ENCODE data around the gene RFC1. TPM values are rescaled to one million over a fixed set of nuclear protein-coding genes. Genes with fewer than 3 reads are reported as not detected.
"Not testable (repeated sequence)": the region's sequence is repeated elsewhere in the genome, so short reads cannot be mapped to it uniquely, and the experiment has no call there.

Gene RFC1, protein sequence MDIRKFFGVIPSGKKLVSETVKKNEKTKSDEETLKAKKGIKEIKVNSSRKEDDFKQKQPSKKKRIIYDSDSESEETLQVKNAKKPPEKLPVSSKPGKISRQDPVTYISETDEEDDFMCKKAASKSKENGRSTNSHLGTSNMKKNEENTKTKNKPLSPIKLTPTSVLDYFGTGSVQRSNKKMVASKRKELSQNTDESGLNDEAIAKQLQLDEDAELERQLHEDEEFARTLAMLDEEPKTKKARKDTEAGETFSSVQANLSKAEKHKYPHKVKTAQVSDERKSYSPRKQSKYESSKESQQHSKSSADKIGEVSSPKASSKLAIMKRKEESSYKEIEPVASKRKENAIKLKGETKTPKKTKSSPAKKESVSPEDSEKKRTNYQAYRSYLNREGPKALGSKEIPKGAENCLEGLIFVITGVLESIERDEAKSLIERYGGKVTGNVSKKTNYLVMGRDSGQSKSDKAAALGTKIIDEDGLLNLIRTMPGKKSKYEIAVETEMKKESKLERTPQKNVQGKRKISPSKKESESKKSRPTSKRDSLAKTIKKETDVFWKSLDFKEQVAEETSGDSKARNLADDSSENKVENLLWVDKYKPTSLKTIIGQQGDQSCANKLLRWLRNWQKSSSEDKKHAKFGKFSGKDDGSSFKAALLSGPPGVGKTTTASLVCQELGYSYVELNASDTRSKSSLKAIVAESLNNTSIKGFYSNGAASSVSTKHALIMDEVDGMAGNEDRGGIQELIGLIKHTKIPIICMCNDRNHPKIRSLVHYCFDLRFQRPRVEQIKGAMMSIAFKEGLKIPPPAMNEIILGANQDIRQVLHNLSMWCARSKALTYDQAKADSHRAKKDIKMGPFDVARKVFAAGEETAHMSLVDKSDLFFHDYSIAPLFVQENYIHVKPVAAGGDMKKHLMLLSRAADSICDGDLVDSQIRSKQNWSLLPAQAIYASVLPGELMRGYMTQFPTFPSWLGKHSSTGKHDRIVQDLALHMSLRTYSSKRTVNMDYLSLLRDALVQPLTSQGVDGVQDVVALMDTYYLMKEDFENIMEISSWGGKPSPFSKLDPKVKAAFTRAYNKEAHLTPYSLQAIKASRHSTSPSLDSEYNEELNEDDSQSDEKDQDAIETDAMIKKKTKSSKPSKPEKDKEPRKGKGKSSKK
- total RNA-seq: 55.2 TPM

DNA sequence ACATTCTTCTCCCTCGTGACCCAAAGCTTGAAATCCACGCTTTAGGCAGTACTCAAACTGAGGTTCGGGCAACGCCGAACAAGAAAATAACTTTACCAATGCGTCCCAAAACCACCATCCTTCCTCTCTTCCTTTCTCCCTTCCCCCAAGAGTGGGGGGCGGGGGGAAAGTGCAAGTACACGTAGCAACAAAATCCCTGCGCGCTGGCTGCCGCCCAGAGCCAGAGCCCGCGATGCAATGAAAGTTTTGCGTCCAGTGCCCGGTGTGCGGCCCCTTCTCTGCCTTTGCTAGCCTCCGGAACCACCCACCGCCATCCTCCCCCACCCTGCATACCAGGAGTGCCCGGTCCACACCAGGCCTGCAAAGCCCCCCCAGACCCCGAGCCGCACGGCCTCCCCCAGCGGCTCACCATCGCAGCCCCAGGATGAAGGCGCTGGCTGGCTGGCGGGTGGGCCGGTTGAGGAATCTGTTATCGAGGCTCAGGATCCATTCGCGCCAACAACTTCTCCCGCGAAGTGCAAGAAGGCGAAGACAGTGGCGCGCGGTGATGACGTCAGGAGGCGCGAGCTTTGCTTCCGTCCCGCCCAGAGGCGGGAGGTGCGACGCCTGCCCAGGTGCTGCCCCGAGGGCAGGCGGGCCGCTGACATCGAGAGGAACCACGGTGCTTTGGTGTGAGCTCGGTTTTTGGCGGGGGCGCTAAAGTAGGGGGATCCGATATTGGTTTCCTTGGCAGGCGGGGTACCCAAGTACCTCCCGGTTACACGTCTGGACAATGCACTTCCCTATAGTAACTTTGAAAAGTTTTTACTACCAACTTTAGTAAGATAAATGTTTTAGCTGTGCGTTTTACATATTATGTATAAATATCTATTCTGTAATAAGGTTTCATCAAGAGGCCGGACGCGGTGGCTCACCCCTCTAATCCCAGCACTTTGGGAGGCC, at the start of gene RFC1:
Gene RFC1 (minus strand): TSS at position 533 of the 942 bp plus-strand sequence. CDS start 121 bp downstream, at position 412.
- DNase-seq: peak; percentile 73

DNA sequence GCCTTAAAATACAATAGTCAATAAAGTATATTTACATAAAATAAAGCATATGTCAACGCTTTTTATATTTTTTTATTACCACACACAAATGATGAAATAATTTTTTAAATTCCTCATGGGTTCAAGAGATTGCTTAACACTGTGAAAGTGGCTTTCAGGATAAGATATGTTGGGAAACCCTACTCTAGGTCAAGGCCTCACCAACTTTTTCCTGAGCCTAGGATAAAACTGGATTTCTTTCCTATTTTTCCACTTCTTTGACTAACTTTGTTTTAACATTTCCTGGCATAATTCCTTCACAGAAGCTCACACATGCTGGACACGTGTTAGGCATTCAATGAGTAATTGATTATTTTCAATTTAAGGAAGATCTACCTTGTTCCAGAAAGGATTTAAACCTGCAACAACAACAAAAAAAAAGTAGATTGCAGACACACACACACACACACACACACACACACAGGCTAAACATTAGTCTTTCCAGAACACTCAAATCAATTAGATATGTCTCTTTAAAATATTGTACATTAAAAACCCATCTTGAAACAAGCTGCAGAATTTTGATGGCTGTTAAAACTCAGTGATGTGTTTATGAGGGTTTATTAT, 49.6 kb upstream of the RFC1 start:
- no peak for DNase-seq

DNA sequence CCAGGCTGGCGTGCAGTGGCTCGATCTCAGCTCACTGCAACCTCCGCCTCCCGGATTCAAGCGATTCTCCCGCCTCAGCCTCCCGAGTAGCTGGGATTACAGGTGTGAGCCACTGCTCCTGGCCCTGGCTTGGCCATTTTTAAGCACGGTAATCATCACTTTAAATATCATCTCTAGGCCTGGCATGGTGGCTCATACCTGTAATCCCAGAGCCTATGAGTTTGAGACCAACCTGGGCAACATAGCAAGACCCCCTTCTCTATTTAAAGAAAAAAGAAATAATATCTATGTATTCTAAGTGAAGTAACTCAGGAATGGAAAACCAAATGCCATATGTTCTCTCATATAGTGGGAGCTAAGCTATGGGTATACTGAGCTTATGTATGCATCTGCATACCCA, 45.4 kb upstream of the RFC1 start:
- DNase-seq: not testable (repeated sequence)

DNA sequence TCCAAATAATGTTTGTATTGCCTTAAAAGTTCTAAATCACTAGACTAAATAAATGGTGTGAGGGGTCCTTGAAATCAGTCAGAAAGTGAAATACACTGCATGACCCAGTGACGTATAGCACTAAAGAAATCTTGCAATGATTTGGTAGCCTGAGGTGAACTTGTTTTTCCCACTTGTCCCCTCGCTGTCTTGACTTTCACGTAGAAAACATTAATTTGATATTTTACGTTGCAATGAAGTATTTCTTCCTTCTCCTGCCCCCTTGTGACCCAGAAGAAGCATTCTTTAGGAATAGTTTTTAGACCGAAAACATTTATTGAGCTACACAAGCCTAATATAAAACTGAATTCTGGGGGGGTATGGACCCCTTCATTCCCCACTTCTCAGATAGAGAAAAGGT, 44.3 kb upstream of the RFC1 start:
- DNase-seq: no peak

DNA sequence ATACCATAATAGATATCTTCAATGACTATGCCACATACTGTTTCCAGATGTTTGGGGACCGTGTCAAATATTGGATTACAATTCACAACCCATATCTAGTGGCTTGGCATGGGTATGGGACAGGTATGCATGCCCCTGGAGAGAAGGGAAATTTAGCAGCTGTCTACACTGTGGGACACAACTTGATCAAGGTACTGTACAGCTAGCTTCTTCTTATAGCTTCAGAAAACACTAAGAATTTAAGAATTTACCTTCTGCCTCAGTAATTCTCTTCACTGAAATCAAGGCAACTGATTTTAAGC, 41.4 kb upstream of the RFC1 start:
- no peak for DNase-seq

DNA sequence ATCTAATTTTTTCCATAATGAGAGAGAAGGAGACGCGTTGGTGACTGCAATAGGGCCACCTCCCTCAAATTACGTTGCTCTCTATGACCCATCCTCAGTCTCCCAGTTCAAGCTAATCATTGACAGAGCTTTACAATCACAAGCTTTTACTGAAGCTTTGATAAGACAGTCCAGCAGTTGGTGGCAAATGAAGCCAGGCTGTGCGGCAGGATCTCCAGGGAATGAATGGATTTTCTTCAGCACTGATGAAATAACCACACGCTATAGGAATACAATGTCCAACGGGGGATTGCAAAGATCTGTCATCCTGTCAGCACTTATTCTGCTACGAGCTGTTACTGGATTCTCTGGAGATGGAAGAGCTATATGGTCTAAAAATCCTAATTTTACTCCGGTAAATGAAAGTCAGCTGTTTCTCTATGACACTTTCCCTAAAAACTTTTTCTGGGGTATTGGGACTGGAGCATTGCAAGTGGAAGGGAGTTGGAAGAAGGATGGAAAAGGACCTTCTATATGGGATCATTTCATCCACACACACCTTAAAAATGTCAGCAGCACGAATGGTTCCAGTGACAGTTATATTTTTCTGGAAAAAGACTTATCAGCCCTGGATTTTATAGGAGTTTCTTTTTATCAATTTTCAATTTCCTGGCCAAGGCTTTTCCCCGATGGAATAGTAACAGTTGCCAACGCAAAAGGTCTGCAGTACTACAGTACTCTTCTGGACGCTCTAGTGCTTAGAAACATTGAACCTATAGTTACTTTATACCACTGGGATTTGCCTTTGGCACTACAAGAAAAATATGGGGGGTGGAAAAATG, 40.8 kb upstream of the RFC1 start, which contains the start of gene KLB:
Gene KLB (plus strand): TSS at position 168 of the 821 bp plus-strand sequence. CDS start 20 bp downstream, at position 188.
- peak; percentile 39 for DNase-seq

DNA sequence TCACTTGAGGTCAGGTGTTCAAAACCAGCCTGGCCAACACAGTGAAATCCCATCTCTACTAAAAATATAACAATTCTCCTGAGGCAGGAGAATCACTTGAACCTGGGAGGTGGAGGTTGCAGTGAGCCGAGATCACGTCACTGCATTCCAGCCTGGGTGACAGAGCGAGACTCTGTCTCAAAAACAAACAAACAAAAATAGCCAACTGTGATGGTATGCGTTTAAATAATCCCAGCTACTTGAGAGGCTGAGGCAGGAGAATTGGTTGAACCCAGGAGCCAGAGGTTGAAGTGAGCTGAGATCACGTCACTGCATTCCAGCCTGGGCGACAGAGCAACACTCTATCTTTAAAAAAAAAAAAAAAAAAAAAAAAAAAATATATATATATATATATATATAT, 35.5 kb upstream of the RFC1 start:
- DNase-seq: not testable (repeated sequence)

DNA sequence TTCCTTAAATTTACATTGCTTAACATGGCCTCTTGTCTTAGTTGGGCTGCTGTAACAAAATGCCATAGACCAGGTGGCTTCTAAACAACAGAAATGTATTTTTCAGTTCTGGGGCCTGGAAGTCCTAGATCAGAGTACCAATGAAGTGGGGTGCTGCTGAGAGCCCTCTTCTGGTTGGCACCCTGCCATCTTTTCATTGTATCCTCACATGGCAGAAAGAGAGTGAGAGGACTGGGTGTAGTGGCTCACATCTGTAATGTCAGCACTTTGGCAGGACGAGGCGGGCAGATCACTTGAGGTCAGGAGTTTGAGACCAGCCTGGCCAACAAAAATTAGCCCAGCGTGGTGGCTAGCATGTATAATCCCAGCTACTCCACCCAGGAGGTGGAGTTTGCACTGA, 28.5 kb upstream of the RFC1 start:
- no peak for DNase-seq

DNA sequence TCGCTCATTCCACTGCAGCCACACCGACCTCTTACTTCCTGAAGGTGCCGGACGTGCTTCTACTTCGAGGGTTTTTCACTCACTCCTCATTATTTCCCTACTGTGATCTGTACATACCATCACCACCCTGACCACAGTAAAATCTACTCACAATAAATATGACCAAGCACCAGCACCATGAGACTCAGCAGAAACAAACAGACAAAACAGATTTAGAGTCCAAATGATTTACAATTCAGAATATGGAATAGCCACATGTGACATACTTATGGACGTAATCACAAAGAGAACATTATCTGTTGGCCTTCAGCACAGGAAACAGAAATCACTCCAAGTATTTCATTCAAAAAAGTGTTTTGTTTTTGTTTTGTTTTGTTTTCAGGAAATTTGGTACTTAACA, 24.4 kb upstream of the RFC1 start:
- no peak for DNase-seq

DNA sequence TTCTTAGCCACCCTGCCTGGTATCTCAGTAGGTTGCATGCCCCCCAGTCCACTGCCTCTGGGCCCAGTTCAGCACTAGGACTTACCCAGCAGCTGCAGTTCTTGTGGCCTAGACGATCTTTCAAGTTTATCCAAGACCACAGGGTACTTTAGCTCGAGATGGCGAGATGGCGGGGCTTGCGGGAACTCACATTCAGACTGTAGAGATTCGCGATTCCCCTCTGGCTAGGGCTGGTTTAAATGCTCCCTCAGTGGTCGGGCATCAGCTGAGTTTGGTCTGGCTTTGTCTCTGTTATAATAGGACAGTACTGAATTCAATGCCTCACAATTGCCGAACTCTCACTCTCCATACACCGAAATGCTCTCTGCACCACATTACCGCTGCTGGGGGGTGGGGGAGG, 18.4 kb upstream of the RFC1 start:
- DNase-seq: no peak

DNA sequence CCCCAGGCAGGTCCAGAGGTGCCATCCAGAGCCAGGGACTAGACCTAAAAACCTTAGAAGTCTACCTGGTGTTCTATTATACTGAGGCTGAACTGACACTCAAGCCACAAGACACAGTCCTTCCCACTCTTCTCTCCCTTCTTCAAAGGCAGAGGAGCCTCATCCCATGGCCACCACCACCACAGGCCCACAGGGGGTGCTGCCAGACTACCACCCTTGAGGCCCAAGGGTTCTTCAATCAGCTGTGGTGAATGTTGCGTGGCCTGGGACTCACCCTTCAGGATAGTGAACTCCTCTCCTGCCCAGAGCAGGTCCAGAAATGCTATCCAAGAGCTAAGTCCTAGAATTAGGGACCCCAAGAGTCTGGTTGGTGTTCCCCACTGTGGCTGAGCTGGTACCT, 17.5 kb upstream of the RFC1 start:
- DNase-seq: no peak

DNA sequence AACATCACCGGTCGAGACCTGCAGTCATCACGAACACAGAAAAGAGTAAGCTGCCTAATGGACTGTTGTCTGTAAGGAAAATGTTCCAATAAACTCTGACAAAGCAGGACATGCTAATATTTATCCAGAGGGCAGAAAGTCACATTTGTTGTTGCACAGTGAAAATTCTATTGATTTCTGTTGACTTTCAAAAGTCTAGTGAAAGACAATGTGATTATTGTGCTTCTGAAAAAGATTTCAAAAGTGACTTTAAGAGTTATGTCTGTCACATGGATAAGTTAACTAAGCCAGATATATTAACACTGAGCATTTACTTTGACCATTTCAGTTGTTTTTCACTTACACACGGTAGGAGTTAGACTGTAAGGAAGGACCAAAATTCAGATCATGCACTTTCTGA, 9.3 kb upstream of the RFC1 start:
- DNase-seq: no peak

DNA sequence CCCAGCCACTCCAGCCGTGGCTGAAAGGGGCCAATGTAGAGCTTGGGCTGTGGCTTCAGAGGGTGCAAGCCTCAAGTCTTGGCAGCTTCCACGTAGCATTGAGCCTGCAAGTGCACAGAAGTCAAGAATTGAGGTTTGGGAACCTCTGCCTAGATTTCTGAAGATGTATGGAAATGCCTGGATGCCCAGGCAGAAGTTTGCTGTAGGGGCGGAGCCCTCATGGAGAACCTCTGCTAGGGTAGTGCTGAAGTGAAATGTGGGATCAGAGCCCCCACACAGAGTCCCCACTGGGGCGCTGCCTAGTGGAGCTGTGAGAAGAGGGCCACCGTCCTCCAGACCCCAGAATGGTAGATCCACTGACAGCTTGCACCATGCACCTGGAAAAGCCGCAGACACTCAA, 5.0 kb upstream of the RFC1 start:
- not testable (repeated sequence) for DNase-seq

DNA sequence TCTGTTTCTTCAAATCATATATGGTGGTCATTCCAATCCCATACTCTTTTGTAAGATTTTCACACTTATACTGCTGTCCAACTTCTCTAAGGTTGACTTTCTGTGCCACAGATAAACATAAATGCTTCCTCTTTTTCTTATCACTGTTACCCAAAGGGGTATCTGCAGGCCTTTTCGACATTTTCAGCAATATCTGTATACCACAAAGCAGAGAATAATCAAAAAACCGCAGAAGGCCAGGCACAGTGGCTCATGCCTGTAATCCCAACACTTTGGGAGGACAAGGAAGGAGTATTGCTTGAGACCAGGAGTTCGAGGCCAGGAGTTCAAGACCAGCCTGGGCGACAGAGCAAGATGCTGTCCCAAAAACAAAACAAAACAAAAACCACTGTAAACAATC, 3.1 kb upstream of the RFC1 start:
- no peak for DNase-seq

DNA sequence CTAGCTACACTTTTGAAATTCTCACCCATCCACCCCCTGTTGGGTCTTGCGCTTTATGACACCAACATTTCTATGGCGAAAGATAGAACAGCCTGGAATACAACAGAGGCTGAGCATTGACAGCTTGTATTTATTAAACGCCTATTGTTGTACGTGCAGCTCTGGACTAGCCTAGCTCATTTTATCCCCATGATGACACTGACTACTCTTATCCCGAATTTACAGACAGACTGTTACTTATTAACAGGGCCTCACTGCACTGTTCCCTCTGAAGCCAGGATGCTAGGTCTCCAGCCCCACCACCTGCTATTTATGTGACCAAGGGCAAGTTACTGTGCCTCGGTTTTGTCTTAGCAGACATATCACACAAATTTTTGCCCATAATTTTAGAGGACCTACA, 1.0 kb upstream of the RFC1 start:
- no peak for DNase-seq

DNA sequence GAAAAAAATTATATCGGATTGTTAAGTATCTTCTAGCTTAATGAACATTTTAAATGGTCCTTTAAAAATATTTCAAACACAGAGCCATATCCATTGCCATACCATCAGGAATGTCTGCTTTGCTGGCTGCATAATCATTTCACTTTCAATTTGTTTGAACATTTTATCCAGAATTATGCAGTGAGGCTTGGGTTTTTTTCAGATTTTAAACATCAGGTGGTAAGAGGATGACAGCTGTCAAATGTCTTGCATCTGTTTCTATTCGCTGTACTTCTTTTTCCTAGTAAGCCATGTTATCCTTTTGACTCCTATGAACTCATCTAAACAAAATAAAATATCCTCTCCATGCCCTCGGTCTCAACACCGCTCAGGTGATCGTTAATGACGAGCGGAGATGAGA, 802 bp downstream of the RFC1 start:
- no peak for DNase-seq

DNA sequence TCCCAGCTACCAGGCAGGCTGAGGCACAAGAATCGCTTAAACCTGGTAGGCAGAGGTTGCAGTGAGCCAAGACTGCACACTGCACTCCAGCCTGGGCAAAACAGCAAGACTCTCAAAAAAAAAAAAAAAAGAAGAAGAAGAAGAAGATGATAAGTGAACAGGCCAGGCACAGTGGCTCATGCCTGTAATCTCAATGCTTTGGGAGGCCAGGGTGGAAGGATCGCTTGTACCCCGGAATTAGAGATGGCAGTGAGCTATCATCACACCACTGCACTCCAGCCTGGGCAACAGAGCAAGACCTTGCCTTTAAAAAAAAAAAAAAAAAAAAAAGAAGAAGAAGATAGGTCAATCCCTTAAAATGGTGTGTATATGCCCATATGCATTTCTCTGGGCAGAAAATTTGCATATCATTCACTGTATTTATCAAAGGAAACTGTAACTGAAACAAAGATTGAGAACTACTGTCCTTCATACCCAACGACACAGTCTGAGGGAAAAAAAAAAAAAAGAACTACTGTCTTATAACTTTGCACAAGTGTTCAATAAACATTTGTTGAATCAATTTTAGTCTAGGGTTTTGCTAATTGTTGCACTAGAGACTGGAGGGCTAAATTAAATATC, 2.3 kb downstream of the RFC1 start:
- no peak for DNase-seq

DNA sequence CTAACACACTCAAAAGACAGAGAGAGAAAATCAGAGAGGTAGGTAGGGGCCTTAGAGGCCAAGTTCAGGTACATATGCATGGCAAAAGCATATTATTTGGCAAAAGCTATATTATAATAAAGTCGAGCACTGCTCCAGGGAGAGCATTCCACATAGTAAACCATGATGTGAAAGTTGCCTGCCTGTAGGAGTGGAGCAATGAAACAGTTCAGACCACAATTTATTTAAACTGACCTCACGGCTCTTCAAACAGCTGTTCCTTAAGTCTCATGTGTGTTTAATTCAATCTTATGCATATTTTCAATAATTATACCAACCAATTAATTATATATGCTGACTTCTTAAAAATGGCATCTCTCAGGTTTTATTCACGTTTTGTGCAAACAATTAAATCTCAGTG, 3.3 kb downstream of the RFC1 start:
- no peak for DNase-seq

DNA sequence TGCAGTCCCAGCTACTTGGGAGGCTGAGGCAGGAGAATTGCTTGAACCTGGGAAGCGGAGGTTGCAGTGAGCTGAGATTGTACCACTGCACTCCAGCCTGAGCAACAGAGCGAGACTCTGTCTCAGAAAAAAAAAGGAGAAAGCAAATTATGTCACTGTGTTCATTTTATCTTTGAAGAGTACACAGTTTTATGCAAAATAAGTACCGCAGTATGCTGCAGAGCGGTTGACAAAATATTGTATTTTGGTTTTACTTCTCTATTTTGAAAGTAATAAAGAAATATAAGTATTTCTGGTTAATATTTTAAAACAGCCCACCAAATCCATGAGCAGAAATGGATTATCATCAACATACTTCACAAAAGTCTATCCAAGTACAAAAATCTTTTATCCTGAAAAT, 5.6 kb downstream of the RFC1 start:
- not testable (repeated sequence) for DNase-seq

DNA sequence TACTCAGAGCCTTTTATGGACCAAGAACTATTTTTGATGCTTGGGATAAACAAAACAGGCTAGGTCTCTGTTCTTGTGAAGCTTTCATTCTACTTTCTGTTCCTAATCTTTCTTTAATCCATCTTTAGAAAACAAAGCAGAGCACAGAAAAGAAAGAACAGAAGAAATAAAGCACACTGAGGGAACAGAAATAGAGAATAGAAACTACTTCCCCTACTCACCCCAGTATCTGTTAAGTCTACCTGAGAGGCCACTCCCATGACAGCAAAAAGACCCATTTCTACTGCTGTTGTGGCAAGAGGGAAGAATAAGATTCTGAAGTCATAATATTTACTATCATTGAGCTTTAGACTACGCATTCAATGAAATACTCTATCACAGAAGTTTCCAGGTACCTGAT, 9.2 kb downstream of the RFC1 start:
- DNase-seq: no peak
